ENCODE data around the gene HOXC12. TPM values are rescaled to one million over a fixed set of nuclear protein-coding genes. Genes with fewer than 3 reads are reported as not detected.

Gene HOXC12
- total RNA-seq, 4 donors from 2014 or later, result not detected

DNA sequence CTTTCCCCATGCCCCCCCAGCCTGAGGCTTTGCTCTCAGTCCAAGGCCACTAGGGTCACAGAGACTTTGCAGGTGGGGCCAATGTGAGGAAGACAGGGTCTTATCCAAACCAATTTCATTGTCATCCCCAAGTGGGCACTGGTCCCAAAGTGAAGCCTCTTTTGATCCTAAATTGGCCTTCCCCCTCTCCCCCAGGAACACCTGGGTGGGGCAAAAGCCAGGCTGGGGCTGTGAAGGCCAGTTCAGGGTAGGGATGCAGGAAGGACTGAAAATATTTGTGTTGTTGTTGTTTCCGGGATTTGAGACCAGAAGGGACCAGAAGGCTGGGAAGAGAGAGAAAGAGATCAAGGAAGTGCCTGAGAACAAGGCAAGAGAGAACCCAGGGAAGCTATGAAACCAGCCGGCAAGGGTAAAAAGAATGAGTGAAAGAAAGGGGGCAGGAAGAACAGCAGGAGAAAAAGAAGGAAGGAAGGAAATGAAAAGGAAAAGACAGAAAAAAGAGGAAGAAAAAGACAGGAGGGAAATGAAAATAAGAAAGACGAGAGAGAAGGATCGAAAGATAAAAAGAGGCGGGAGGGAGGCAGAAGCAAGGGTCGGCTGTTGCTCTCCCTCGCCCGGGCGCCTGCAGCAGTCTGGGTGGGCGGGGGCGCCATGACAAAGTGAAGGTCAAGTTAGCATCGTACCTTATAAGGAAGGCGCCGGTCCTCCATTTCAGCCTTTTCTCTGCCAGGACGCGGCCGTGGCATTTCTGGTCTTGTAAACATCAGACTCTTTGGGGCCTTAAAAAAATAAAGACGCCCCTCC lies 10.8 kb downstream of the HOXC12 start:
- intact Hi-C loops (cut with DNase I), result no loop called here
- no peaks in the 10 kb centered on the region for H3K9me3 ChIP-seq
- peaks cover 0 to 18% of the 10 kb centered on the region in 2 donors for H3K4me1 ChIP-seq
- no peaks in the 10 kb centered on the region for H3K36me3 ChIP-seq
- H3K27ac ChIP-seq, result no peak overlapping the region
- peaks cover 79% of the 10 kb centered on the region for H3K27me3 ChIP-seq
- H3K4me3 ChIP-seq (replicated peaks in 1 of 3), result no peak overlapping the region
- TF ChIP-seq, protein P1, sequence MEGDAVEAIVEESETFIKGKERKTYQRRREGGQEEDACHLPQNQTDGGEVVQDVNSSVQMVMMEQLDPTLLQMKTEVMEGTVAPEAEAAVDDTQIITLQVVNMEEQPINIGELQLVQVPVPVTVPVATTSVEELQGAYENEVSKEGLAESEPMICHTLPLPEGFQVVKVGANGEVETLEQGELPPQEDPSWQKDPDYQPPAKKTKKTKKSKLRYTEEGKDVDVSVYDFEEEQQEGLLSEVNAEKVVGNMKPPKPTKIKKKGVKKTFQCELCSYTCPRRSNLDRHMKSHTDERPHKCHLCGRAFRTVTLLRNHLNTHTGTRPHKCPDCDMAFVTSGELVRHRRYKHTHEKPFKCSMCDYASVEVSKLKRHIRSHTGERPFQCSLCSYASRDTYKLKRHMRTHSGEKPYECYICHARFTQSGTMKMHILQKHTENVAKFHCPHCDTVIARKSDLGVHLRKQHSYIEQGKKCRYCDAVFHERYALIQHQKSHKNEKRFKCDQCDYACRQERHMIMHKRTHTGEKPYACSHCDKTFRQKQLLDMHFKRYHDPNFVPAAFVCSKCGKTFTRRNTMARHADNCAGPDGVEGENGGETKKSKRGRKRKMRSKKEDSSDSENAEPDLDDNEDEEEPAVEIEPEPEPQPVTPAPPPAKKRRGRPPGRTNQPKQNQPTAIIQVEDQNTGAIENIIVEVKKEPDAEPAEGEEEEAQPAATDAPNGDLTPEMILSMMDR (IDR thresholded peaks at IDR 0.05), result no peak
- TF ChIP-seq POLR2A (IDR thresholded peaks at IDR 0.05), result no peak
- WGBS, 2 donors, result 3% methylated on average over 18 of the region's 18 CpGs
- DNase-seq, result no peak

DNA sequence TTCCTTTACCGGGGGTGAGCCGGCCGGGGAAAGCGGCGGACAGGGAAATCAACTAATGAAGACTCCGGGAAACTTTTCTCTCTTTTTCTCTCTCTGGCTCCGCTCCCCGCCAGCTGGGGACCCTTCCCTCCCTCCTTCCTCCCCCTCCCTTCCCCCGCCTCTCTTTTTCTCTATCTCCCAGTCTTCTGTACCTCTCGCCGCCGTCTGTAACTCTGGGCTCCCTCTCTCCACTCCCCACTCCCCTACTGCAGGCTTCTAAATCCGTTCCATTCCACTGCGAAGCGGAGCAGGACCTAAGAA lies 11.3 kb downstream of the HOXC12 start:
- intact Hi-C loops (cut with DNase I), result no loop called here
- H3K27me3 ChIP-seq, result peaks cover 79% of the 10 kb centered on the region

DNA sequence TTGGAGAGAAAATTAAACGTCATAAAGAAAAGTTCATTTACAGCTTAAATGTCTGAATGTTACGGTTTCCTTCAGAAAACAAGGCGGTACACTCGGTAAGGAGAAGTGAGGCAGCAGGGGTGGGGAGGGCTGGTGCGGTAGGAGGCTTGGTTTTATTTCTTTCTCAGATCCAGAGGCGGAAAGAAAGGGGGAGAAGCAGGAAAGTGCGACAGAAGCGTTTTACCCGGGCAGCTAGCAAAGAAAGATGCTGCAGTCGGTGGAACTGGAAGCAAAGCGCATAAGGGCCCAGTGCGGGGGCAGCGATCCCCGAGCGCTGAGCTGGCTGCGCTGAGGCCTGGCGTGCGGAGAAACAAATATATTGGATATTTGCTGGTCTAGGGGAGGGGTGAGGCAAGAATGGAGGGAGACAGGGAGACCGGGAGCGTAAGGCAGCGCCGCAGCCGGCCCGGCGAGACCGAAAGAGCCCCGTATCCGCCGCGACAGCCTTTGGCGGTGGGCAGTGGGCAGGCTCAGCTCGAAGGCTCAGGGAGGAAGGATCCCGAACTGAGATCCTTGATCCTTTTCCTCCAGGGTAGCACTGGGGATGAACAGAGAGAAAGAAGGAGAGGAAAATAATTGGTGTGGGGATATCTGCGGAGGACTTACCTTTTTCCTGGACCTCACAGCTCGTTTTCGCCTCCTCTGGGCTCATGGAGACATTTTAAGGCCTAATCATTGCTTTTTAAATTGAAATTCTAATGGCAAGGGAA lies 11.9 kb downstream of the HOXC12 start:
- DNase-seq, result no peak
- peaks cover 79% of the 10 kb centered on the region for H3K27me3 ChIP-seq
- intact Hi-C loops (cut with DNase I), result no loop called here
- no peaks in the 10 kb centered on the region for H3K9me3 ChIP-seq
- no peak overlapping the region for H3K4me3 ChIP-seq (replicated peaks in 1 of 3)
- 5 to 11% methylated on average over 36 of the region's 36 CpGs for WGBS, 2 donors
- no peak overlapping the region for H3K27ac ChIP-seq
- H3K36me3 ChIP-seq, result no peaks in the 10 kb centered on the region
- no peak for TF ChIP-seq POLR2A (IDR thresholded peaks at IDR 0.05)
- TF ChIP-seq, protein P1 (IDR thresholded peaks at IDR 0.05), result no peak
- peaks cover 0 to 8% of the 10 kb centered on the region in 2 donors for H3K4me1 ChIP-seq

More for the DNA sequence above, 11.3 kb downstream of the HOXC12 start:
- WGBS, 2 donors, result 5 to 8% methylated on average over 15 of the region's 15 CpGs
- Histone ChIP-seq H3K9me3 (no peaks in the 10 kb centered on the region), H3K4me1 (peaks cover 0 to 14% of the 10 kb centered on the region in 2 donors), H3K4me3 (replicated peaks in 1 of 3) (no peak overlapping the region), H3K36me3 (no peaks in the 10 kb centered on the region), H3K27ac (no peak overlapping the region)
- DNase-seq, result no peak
- TF ChIP-seq POLR2A (IDR thresholded peaks at IDR 0.05), result no peak
- TF ChIP-seq, protein P1 (IDR thresholded peaks at IDR 0.05), result no peak

DNA sequence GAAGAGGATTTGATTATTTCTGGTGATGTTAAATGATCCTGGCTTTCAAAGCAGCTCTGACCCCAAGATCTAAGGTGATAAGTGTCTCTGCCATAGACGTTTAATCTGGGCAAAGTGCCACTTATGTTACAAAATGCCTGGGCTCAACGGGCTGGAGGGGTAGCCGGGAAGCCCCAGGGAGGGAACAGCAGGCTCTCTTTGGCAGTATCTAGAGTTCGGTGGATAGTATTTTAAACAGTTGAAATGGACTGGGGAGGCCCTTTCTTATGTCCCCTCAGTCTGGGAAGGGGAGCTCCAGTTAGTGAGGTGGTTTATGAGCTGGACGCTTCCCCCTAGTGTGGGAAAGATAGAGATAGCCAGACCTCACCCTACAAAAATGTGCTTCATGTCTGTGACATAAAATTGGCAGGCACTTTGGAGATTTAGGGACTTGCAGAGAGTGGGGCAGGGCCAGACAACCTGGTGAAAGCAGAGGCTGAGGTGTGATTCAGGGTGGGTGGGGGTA lies 12.8 kb downstream of the HOXC12 start:
- 12 to 18% methylated on average over 5 of the region's 5 CpGs for WGBS, 2 donors
- H3K36me3 ChIP-seq, result no peaks in the 10 kb centered on the region
- H3K27ac ChIP-seq, result no peak overlapping the region
- no peaks in the 10 kb centered on the region for H3K9me3 ChIP-seq
- peaks cover 0 to 8% of the 10 kb centered on the region in 2 donors for H3K4me1 ChIP-seq
- TF ChIP-seq, protein P1 (IDR thresholded peaks at IDR 0.05), result no peak
- TF ChIP-seq POLR2A (IDR thresholded peaks at IDR 0.05), result no peak
- intact Hi-C loops (cut with DNase I), result no loop called here
- no peak for DNase-seq
- peaks cover 79% of the 10 kb centered on the region for H3K27me3 ChIP-seq
- no peak overlapping the region for H3K4me3 ChIP-seq (replicated peaks in 1 of 3)

Data from thyroid gland (tissue), 4 donors.